Measurements from ENCODE around the gene AK6.
"Not testable (repeated sequence)": the region's sequence is repeated elsewhere in the genome, so short reads cannot be mapped to it uniquely, and the experiment has no call there.

The AK6 gene

GRCh38 chr5:69369340-69370121 is at the start of gene AK6, which contains the start of the genes RAD17 and TAF9:
Gene AK6, minus strand, starts transcription at chr5:69369520. Its CDS starts 30 bp downstream, at chr5:69369490.
Gene RAD17, plus strand, starts transcription at chr5:69369818. Its CDS starts 2,391 bp downstream, at chr5:69372209.
Gene TAF9, minus strand, starts transcription at chr5:69369520. Its CDS starts 3,783 bp downstream, at chr5:69365737.
- peak; percentile 89 to 91 for DNase-seq

GRCh38 chr5:69418554-69418953 is 49.2 kb upstream of the AK6 start:
- no peak for DNase-seq

DNA sequence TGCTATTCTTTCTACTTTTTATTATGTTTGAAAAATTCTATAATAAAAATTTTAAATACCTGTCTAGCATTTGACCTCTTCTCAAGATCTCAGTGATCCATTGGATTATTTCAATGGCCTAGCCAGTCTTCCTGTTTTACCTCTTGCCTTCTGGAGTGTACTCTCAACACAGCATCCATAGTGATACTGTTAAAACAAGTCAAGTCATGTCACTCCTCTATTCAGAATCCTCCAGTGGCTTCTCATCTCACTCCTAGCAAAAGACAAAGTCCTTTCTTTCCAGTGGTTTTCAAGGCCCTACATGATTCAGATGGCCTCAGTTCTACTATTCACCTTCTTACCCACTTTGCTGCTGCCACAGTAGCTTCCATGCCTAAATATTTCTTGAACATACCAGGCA is 47.4 kb upstream of the AK6 start:
- DNase-seq, result no peak

DNA sequence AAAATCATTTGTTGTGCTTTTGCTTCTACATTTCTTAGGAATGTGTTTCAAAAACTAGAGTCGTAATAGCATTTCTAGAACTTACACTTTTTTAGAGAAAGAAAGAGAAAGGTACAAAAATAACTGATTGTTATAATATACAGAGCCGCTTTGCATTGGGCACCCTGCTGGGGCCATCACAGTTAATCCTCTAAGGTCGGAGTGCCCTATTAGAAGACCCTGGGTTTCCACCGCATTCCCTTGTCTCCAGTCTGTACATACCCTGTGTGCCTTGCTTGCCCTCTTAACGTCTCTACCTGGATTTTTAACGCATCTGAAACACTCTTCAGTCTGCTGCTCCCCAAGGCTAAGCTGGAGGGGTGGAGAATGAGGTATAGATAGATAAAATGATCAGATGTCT is 46.9 kb upstream of the AK6 start:
- DNase-seq, result no peak

GRCh38 chr5:69415584-69415958 is 46.3 kb upstream of the AK6 start:
- no peak for DNase-seq

GRCh38 chr5:69414885-69415583 is 45.7 kb upstream of the AK6 start, which contains the start of gene MARVELD2:
Gene MARVELD2, plus strand, starts transcription at chr5:69415116. Its CDS starts 4,270 bp downstream, at chr5:69419386.
- DNase-seq, result peak; percentile 29 to 49

- DNase-seq, result no peak
Measured at GRCh38 chr5:69404659-69405330, 35.5 kb upstream of the AK6 start.

GRCh38 chr5:69378376-69378775 is 9.1 kb upstream of the AK6 start:
- DNase-seq, result no peak

GRCh38 chr5:69374911-69375446 is 5.7 kb upstream of the AK6 start:
- DNase-seq, result no peak

DNA sequence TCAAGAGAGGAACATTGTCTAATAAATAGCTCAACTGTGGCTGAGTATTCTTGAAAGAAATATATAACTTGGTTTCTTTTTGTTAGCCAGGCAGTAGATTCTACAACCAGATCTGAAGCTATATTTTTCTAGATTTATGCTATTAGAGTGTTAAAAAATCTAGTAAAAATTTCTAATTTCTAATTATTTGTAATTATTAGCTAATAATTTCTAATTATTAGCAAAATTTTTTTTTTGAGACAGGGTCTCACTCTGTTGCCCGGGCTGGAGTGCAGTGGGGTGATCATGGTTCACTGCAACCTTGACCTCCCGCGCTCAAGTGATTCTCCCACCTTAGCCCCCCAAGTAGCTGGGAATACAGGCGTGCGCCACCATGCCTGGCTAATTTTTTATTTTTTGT is 3.1 kb upstream of the AK6 start:
- DNase-seq, result no peak

GRCh38 chr5:69370335-69370734 is 1.0 kb upstream of the AK6 start:
- not testable (repeated sequence) for DNase-seq

GRCh38 chr5:69368458-69369339 is 621 bp downstream of the AK6 start:
- peak; percentile 24 to 59 for DNase-seq

- no peak for DNase-seq
Measured at GRCh38 chr5:69367697-69368279, 1.5 kb downstream of the AK6 start.

DNA sequence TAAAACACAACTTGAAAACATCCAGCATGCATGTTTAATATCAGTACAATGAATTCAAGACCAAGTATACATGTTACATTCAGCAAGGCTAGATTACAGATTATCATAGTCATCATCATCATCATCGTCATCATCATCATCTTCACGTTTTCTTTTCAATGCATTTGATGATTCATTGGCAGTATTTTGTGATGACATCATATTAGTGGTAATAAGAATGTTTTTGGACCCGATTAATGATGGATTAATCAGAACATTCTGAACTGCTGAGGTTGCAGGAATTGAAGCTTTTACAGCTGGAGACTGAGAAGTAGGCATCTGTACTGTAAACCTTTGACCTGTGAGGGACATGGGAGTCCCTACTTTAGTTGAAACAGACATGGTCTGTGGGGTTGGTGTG is 4.5 kb downstream of the AK6 start:
- no peak for DNase-seq

GRCh38 chr5:69364414-69364813 is 4.9 kb downstream of the AK6 start:
- peak in 1 of 2 donors; percentile 38 for DNase-seq

DNA sequence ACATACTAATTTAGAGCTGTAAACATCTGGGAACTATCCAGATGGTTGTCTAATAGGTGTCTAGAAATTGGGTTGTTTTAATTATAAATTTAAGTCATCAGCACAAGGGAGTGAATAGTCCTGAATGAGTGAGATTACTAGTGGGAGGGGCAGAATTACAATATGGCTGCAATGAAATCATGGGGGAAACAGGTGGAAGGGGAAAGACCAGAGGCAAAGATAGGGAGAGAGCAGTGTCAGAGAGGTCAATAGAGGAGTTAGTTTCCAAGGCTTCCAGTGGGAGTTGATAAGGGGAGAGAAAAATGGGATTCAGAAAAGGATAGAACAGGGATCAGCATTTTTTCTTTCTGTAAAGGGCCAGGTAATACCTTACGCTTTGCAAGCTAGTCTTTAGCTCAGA is 8.9 kb downstream of the AK6 start:
- DNase-seq, result no peak

DNA sequence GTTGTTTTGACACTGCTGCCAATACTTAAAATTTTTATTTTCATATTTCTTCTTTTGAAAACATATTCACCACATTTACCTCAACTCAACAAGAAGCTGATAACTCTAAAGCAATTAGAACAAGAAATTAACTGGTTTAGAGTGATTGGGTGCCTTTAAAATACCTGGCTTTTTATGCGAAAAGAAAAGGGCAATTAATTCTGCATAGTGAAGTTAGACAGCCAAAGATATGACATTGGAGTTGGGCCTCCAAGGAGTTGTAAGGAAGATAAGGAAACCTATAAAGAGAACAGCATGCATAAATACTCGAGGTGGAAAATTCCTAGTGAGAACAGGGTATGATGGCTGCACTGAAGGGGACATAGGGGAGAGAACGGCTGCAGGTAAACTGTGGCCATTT is 9.6 kb downstream of the AK6 start:
- no peak for DNase-seq

- DNase-seq, result no peak
Measured at GRCh38 chr5:69350664-69351063, 18.7 kb downstream of the AK6 start.

- no peak for DNase-seq
Measured at GRCh38 chr5:69343083-69343482, 26.2 kb downstream of the AK6 start.

DNA sequence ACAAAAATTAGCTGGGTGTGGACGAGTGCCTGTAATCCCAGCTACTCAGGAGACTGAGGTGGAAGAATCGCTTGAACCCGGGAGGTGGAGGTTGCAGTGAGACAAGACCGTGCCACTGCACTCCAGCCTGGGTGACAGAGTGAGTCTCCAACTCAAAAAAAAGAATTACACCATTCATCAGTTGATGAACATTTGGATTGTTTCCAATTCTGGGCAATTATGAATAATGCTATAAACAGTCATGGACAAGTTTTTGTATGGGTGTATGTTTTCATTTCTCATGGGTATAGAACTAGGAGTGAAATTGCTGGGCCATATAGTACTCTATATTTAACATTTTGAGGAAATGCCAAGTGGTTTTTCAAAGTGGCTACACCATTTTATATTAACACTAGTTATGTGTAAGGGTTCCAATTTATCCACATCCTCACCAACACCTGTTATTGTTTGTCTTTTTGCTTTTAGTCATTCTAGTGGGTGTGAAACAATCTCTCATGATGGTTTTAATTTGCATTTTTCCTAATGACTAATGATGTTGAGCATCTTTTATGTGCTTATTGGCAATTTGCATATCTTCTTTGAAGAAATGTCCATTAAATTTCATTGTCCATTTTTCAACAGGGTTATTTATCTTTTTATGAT is 27.7 kb downstream of the AK6 start:
- DNase-seq, result no peak

GRCh38 chr5:69335341-69335935 is 33.9 kb downstream of the AK6 start:
- DNase-seq, result no peak

Measured in CD4-positive, alpha-beta T cell treated with Interferon alpha-2 for 1 hour (primary cell).